ENCODE measurements around the gene SLC2A13.

The SLC2A13 gene

DNA sequence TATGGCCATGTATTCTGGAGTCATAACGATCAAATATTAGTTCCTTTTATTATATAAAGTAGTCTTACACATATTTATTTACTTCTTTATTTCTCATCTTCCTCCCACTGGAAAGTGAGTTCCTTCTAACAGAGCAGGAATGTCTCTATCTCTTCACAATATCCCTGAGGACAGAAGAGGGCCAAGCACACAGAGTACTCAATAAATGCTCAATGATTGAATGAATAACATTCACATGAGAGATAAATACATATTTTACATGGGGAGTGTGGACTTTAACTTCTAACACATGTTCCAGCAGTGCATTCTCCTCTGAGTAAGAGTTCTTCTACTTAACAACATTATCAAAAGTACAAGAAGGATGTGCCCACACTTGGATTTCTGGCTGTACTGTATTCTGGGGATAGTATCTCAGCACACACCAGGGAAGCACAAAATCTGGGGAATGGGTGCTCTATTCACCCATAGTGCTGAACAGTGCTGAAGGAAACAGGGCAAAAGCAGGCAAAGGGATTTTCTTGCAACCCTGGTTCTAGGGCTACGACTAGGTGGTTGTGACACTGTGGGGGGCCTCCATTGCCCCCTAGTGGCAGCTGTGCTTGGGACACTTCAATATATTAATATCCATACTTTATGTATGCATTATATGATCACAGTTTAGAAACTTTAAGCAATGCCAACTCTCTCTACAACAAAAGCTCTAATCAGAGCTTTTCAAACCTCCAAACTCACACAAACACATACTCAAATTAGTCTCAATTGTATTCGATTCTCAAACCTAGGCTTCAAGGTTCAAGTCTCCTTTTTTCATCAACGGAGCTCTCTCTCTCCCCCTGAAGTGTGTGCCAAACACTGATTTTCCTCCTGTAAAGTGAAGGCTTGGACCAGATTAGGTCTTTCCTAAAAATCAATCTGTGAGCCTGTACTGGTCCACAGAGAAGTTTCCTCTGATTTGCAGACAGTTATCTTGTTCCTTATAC is 115.5 kb downstream of the SLC2A13 start:
- DNase-seq, result peak; percentile 52 to 82

DNA sequence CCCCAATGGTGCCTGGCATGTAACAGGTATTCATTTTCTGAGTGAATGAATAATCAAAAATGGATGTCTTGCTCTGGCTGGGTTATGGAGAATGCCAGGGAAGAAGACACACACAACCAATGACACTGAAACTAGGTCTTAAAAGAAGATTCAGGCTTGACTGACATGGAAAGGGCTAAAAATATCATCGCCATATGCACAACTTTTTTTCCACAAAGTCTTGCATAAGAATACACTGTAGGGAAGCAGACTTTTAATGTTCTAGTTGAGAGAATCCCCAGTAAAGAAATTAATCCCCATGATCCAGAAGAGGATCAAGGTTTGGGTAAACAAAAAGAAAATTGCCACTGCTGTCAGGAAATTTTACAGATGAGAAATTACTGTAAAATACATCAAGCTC is 116.4 kb downstream of the SLC2A13 start:
- DNase-seq, result peak in 1 of 2 experiments; percentile 61

DNA sequence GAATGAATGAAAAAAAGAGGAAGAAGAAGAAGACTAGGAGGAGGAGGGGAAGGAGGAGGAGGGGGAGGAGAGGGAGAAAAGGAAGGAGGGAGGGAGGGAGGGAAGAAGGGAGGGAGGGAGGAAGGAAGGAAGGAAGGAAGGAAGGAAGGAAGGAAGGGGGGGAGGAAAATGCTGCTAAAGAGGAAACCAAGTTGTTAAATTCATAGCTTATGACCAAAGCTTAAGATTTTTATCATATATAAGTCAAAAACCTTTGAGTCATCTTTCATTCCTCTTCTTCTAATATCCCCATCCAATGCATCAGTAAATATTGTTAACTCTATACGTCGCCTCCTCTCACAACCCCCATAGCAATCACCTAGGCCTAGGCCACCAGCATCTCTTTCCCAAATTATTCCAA is 117.3 kb downstream of the SLC2A13 start:
- no peak for DNase-seq

GRCh38 chr12:39986674-39987073 is 119.2 kb downstream of the SLC2A13 start:
- DNase-seq, result peak in 1 of 2 experiments; percentile 24

GRCh38 chr12:39984670-39985069 is 121.2 kb downstream of the SLC2A13 start:
- DNase-seq, result no peak

- DNase-seq, result peak in 1 of 2 experiments; percentile 69
Measured at GRCh38 chr12:39975374-39975918, 130.4 kb downstream of the SLC2A13 start.

DNA sequence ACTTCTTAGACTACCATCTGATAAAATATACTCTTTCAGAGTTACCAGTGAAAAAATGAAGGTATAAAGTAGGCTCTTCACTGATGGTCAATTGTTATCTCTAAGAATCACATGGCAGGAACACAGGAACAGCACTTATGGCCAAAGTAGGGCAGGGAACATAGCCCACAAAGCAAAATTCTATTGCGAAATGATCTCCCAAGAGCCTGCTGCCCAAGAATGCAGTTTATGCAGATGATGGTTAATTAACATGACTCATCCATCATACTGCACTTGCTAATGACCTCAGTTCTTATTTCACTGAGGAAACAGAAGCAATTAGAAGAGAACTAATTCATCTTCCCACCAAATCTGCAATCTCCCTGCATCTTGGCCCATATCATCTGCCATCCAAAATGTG is 133.8 kb downstream of the SLC2A13 start:
- DNase-seq, result no peak

- DNase-seq, result no peak
Measured at GRCh38 chr12:39971348-39971747, 134.5 kb downstream of the SLC2A13 start.

DNA sequence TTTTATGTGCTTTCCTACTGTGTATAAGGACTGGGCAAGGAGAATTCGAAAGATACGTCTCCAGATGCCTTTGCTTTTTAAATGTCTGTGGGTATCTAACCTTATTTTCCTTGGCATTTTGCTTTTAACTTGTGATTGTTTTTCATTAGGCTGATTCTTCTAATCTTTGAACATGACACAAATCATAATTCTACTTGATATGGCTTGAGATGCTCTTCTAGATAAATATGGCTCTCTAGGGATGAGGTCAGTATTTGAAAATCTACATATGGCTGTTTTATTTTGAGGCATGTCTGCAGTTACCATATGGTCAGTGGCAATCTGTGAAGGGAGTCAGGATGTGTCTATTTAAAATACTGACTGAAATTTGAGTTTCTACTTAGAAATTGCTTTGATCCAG is 139.2 kb downstream of the SLC2A13 start:
- DNase-seq, result peak in 1 of 2 experiments; percentile 33

- peak in 1 of 2 experiments; percentile 5 for DNase-seq
Measured at GRCh38 chr12:39966256-39966655, 139.6 kb downstream of the SLC2A13 start.

GRCh38 chr12:39959467-39959866 is 146.4 kb downstream of the SLC2A13 start:
- no peak for DNase-seq

DNA sequence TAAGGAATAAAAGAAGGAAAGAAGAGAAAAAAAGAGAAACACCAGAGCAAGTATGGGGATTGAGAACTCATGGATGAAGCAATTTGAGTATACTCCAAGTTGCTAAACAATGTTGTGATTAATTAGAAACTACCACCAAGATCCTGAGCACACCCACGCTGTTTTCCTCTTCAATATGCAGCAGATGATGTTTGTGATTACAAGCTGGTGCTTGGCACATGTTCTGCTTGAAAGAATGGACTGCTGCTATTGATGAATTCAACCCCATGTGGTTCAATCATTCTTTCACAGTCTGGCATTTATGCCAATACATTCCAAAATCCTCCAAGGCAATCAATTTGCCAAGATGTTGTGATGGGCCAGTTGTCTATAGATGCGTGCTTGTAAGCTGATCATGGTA is 146.8 kb downstream of the SLC2A13 start:
- peak; percentile 42 to 81 for DNase-seq

DNA sequence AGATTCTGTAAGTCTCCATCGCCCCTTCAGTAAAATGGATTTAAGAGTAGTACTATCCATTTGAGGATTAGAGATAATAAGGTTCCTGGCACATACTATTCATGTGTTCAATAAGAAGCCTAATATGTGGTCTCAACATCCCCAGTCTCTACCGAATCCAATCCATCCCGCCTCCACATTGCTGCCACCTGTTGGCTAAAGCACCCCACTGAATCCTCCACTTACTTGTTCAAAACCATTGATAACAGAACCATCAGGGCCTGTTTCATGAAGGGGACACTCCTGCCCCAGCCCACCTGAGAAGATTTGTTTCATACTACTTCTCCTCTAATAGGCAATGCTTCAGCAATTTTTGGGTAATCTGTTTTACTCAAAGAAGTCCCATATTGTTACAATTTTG is 147.5 kb downstream of the SLC2A13 start:
- DNase-seq, result no peak

GRCh38 chr12:39956725-39957124 is 149.2 kb downstream of the SLC2A13 start:
- no peak for DNase-seq

- no peak for DNase-seq
Measured at GRCh38 chr12:39946361-39947280, 159.3 kb downstream of the SLC2A13 start.

DNA sequence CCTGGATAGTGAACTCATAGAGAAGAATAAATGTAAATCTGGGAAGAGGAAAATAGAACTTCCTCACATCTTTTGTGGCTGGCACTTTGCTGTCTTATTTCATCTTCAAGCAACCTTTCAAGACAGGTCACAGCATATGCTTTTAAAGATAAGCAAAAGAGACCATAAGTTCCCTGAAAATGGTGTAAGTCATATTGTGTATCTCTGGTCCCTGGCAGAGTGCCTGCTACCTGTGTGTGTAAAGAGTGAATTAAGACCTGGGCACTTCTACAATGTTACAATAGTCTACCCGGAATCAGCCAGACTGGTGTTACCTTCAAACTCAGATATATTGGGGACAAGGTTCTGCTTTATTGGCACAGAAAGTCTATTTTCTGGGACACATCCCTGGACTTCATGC is 168.8 kb downstream of the SLC2A13 start:
- no peak for DNase-seq

DNA sequence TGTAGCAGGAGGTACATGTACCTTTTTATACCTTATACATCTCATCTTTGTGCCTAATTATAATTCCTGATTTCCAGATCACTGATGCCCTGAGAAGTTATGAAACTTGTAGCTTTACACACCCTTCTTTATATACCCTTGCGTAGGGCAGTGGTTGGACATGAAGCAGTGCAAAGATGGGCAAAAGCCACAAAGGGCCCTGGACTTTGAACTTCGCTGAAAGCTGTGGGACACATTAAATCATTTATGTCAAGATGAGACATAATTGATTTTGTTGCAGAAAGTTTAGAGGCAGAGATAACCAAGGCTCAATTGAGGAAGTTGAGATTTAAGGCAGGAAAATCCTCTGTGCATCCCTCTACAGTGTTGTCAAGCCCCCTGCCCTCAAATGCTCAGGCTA is 170.0 kb downstream of the SLC2A13 start:
- DNase-seq, result no peak

DNA sequence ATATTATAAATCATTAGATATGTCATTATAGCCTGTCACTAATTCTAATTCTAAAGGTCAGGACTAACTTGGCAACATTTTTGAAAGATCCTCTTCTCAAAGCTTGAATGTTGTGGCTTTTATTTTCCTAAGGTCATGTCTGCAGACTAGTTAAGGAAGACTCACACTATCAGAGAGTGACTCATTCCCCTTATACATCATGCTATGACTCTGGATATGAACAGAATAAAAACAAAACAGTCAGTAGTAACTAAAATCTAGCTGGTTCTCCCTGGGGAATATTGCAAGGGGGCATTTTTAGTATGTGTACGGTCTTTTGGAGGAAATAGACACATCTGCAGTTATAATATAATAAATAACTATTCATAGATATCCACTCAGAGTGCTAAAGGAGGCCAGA is 170.6 kb downstream of the SLC2A13 start:
- no peak for DNase-seq

GRCh38 chr12:39931857-39932256 is 174.0 kb downstream of the SLC2A13 start:
- no peak for DNase-seq

GRCh38 chr12:39931231-39931630 is 174.7 kb downstream of the SLC2A13 start:
- DNase-seq, result no peak

DNA sequence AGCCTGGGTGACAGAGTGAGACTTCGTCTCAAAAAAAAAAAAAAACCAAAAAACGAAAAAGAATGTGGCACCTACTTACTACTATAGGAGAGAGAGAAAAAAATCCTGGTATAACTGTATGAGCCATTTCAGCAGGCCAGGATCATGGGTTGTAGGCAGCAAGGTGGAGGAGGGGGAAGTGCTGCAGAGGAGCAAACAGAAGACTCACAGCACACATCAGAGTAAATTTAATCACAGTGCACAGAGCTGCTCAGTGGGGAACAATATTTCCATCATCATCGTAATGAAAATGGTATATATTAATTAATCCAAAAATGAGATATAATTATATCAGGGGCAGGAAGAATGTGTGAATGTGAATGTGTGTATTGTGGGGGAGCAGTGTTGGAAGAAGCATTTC is 175.8 kb downstream of the SLC2A13 start:
- no peak for DNase-seq

- no peak for DNase-seq
Measured at GRCh38 chr12:39928181-39928899, 177.5 kb downstream of the SLC2A13 start.

- no peak for DNase-seq
Measured at GRCh38 chr12:39923364-39923763, 182.5 kb downstream of the SLC2A13 start.

All from NCI-H446 (cell line).